Psoas muscle (tissue), 8 donors: ENCODE data around the gene PRDM8. TPM values are rescaled to one million over a fixed set of nuclear protein-coding genes. Genes with fewer than 3 reads are reported as not detected.

Experiments used
- ATAC-seq, 4 donors: fragments of 200-7000 bp; cut with Tn5 transposase; one replicate each; pipeline ENCODE4 v1.9.1; 2020; ENCODE audit warnings: moderate library complexity in 3 of 4, mild to moderate bottlenecking in 2 of 4
- DNase-seq, 2 donors: peaks; one replicate each; pipeline ENCODE4 v3.0.0-alpha.2; 2020
- H3K27ac ChIP-seq: fragments of 200-600 bp; one replicate; pipeline ENCODE4 v1.8.0; 2022
- H3K27me3 ChIP-seq, 3 donors: fragments of 200-600 bp in 1 of 3; one replicate each; pipeline versions ENCODE4 v1.6.1 to v1.8.0; 2013 to 2022; ENCODE audit warnings: low read length in 2 of 3, mild to moderate bottlenecking in 2 of 3, moderate library complexity in 1 of 3; ENCODE audit not compliant: insufficient read depth in 3 of 3
- H3K36me3 ChIP-seq, 2 donors: fragments of 200-600 bp in 1 of 2; one replicate each; pipeline versions ENCODE4 v1.6.1 to v1.8.0; 2013 to 2022; ENCODE audit warnings: low read depth in 1 of 2, mild to moderate bottlenecking in 1 of 2, moderate library complexity in 1 of 2; ENCODE audit not compliant: insufficient read depth in 1 of 2
- H3K4me1 ChIP-seq: fragments of 200-600 bp; one replicate; pipeline ENCODE4 v1.8.0; 2022
- H3K4me3 ChIP-seq: fragments of 200-600 bp; one replicate; pipeline ENCODE4 v1.8.0; 2022; ENCODE audit warnings: mild to moderate bottlenecking
- H3K9me3 ChIP-seq: fragments of 200-600 bp; one replicate; pipeline ENCODE4 v1.8.0; 2022
- WGBS, 3 donors: extraction: QIAGEN DNeasy Blood & Tissue Kit; methylation state at CpG; one replicate each; pipeline versions ENCODE4 v1.1.6 to v1.1.7; 2013; 5-methylcytosine and 5-hydroxymethylcytosine counted together
- intact Hi-C, 2 donors: fragments of 100-400 bp; cut with DNase I; formaldehyde crosslinking; loops; one replicate each; pipeline versions ENCODE4 v1.11.0 to v1.14.2; 2022
- polyA plus RNA-seq, 3 donors: library from polyadenylated mRNA; stranded (reverse); fragments of 200-250 nt; gene quantifications; one replicate each; pipeline ENCODE4 v1.2.3, GENCODE V29; 2013
- total RNA-seq, 4 donors: library from RNA; stranded (reverse); fragmentation: NEBNext Ultra II Directional in 2 of 4; extraction: Animal tissue kit (Norgen Biotek cat#: 25700) in 2 of 4; gene quantifications; one replicate each; pipeline versions ENCODE4 v1.2.1 to v1.2.4, GENCODE V29; 2021 to 2023
- TF ChIP-seq, protein P1 (sequence below): fragments of 200-600 bp; IDR thresholded peaks from one replicate; pipeline ENCODE4 v1.8.0; 2022; ENCODE audit warnings: antibody characterized with exemption
- donor health status: healthy with polysubstance abuse.
- donor health status: DM: no; HTN: no; CAD: no; lungs with moderate emphysema.
- donor health status: Bipolar disorder and iron deficiency.
- donor health status: healthy.
- donor health status: DM: yes; HTN: yes; CAD: no.
- donor health status: DM: no; HTN: no; CAD: no.
- donor health status: DM: no; HTN: no; CAD: no.
- donor health status: DM: yes; HTN: yes; CAD: no.

PRDM8 gene
- total and polyA plus RNA-seq, 7 donors: 0.28 to 1.8 (median 0.63) TPM

DNA sequence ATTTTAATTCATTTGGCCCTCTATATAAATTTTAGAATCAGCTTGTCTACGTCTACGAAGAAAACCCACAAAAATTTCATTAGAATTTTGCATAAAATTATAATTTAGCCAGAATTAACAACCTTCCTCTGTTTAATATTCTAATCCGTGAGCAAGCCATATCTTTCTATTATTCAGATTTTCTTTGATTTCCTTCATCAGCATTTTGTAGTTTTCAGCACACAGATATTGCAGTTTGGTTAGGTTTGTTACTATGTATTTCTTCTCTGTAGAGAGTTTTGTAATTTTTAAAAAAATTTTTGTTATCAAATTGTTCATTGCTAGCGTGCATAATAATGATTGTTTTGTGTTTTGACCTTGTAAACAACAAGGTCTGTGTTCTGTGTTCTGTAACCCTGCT, 34.9 kb upstream of the PRDM8 start:
- Histone ChIP-seq H3K36me3 (no peaks in the 10 kb centered on the region), H3K4me3 (no peak overlapping the region), H3K4me1 (no peaks in the 10 kb centered on the region), H3K9me3 (no peaks in the 10 kb centered on the region), H3K27me3 (no peaks in the 10 kb centered on the region), H3K27ac (no peak overlapping the region)
- TF ChIP-seq, protein P1, sequence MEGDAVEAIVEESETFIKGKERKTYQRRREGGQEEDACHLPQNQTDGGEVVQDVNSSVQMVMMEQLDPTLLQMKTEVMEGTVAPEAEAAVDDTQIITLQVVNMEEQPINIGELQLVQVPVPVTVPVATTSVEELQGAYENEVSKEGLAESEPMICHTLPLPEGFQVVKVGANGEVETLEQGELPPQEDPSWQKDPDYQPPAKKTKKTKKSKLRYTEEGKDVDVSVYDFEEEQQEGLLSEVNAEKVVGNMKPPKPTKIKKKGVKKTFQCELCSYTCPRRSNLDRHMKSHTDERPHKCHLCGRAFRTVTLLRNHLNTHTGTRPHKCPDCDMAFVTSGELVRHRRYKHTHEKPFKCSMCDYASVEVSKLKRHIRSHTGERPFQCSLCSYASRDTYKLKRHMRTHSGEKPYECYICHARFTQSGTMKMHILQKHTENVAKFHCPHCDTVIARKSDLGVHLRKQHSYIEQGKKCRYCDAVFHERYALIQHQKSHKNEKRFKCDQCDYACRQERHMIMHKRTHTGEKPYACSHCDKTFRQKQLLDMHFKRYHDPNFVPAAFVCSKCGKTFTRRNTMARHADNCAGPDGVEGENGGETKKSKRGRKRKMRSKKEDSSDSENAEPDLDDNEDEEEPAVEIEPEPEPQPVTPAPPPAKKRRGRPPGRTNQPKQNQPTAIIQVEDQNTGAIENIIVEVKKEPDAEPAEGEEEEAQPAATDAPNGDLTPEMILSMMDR: no peak
- WGBS, 3 donors: 91 to 92% (median 92%) methylated on average over 4 of the region's 4 CpGs
- DNase-seq: no peak
- intact Hi-C loops: no loop called here
- no peak for ATAC-seq

DNA sequence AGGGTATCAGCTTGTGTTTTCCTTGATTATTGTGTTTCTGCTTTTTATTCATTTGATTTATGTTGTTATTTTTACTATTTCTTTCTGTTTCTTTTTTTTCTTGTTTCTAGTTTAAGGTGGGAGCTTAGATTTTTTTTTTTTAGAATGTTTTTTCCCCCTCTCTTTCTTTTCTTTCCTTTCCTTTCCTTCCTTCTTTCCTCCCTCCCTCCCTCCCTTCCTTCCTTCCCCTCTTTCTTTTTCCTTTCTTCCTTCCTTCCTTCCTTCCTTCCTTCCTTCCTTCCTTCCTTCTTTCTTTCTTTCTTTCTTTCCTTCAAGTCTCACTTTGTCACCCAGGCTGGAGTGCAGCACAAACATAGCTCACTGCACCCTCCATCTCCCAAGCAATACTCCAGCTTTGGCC, 31.4 kb upstream of the PRDM8 start:
- no peak for DNase-seq

DNA sequence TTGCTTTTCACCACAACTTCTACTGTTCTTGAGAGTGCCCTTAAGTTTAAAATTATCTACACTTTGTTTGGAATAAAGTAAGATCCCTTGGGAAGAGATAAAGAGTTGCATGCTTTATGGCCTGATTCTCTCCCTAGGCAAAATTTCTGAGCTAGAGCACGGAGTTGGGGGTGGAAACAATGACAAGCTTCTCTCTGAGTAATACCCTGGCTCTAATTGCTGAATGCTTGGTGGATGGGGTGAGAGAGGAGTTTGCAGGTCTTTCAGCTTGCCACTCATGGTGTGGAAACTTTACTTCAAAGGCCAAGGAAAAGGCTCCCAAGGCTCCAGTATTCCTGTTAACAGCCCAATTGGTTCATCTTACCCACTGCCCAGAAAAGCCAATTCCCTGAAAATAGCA, 26.1 kb upstream of the PRDM8 start:
- H3K4me1 ChIP-seq: no peaks in the 10 kb centered on the region
- H3K36me3 ChIP-seq: no peaks in the 10 kb centered on the region
- H3K9me3 ChIP-seq: no peaks in the 10 kb centered on the region
- WGBS, 3 donors: 48 to 68% (median 56%) methylated on average over 1 of the region's 1 CpG
- no peak overlapping the region for H3K4me3 ChIP-seq
- TF ChIP-seq, protein P1: no peak
- DNase-seq (no peak), ATAC-seq (no peak)
- intact Hi-C loops: no loop called here
- H3K27ac ChIP-seq: no peak overlapping the region
- no peaks in the 10 kb centered on the region for H3K27me3 ChIP-seq

More for the DNA sequence above, 31.4 kb upstream of the PRDM8 start:
- no peaks in the 10 kb centered on the region for H3K27me3 ChIP-seq
- TF ChIP-seq, protein P1: no peak
- H3K36me3 ChIP-seq: no peaks in the 10 kb centered on the region
- no peak overlapping the region for H3K27ac ChIP-seq
- intact Hi-C loops: no loop called here
- H3K9me3 ChIP-seq: no peaks in the 10 kb centered on the region
- ATAC-seq: no peak
- H3K4me1 ChIP-seq: no peaks in the 10 kb centered on the region
- H3K4me3 ChIP-seq: no peak overlapping the region

DNA sequence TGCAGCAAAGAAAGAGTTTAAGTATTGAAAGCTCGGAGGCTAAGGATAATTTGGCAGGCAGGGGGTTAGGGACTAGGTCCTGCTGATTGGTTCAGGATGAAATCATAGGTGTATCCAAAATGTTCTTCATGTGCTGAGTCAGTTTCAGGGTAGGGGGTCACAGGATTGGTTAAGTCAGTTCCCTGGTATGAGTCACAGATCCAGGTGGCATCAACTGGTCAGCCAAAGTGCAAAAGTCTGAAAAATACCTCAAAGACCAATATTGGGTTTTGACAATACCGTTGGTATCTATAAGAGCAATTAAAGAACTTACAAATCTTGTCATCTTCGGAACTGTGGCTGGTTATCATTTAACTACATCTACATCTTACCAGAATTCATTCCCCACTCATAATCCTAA, 25.6 kb upstream of the PRDM8 start:
- Histone ChIP-seq H3K4me3 (no peak overlapping the region), H3K27ac (no peak overlapping the region), H3K9me3 (no peaks in the 10 kb centered on the region), H3K36me3 (no peaks in the 10 kb centered on the region), H3K4me1 (no peaks in the 10 kb centered on the region), H3K27me3 (no peaks in the 10 kb centered on the region)
- ATAC-seq (no peak), DNase-seq (no peak)
- TF ChIP-seq, protein P1: no peak
- intact Hi-C loops: no loop called here
- WGBS, 3 donors: 80 to 89% (median 83%) methylated on average over 3 of the region's 3 CpGs

DNA sequence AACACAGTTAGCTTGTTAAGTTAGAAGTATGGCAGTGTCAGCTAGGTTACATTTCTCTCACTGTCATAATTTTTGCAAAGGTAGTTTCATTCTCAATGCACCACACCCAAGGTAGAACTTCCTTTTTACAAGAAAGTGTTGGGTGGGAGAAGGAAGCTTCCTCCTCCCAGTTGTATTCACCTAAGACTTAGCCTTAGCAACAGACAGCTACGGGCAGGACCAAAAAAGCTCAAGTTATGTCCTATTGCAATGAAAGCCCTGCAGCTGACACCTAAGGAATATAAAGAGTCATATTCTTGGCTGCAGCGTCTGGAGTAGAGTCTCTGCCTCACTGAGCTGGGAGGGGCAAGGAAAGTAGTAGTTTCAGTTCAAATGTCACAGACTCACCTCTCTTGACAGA, 25.1 kb upstream of the PRDM8 start:
- H3K27me3 ChIP-seq: no peaks in the 10 kb centered on the region
- no peak overlapping the region for H3K27ac ChIP-seq
- WGBS, 3 donors: 55 to 78% (median 66%) methylated on average over 2 of the region's 2 CpGs
- no peaks in the 10 kb centered on the region for H3K36me3 ChIP-seq
- ATAC-seq (no peak), DNase-seq (no peak)
- H3K9me3 ChIP-seq: no peaks in the 10 kb centered on the region
- intact Hi-C loops: no loop called here
- H3K4me1 ChIP-seq: no peaks in the 10 kb centered on the region
- H3K4me3 ChIP-seq: no peak overlapping the region
- TF ChIP-seq, protein P1: no peak
